Measurements from ENCODE around the gene IRGC.

GRCh38 chr19:43739439-43740235, 23.8 kb downstream of the IRGC start:
- TF ChIP-seq CTCF (IDR thresholded peaks at IDR 0.05) (no peak), POLR2A (IDR thresholded peaks at IDR 0.05) (no peak)
